HG02852 (cell line): Measurements from ENCODE around the gene SFXN1.
"Not testable (repeated sequence)": the region's sequence is repeated elsewhere in the genome, so short reads cannot be mapped to it uniquely, and the experiment has no call there.

ENCODE experiments used
- ATAC-seq: cut with Tn5 transposase; IDR thresholded peaks from one replicate; pipeline ENCODE4 v1.9.1; 2021; ENCODE audit warnings: mild to moderate bottlenecking, moderate library complexity; ENCODE audit not compliant: unreplicated experiment

The SFXN1 gene, protein sequence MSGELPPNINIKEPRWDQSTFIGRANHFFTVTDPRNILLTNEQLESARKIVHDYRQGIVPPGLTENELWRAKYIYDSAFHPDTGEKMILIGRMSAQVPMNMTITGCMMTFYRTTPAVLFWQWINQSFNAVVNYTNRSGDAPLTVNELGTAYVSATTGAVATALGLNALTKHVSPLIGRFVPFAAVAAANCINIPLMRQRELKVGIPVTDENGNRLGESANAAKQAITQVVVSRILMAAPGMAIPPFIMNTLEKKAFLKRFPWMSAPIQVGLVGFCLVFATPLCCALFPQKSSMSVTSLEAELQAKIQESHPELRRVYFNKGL

DNA sequence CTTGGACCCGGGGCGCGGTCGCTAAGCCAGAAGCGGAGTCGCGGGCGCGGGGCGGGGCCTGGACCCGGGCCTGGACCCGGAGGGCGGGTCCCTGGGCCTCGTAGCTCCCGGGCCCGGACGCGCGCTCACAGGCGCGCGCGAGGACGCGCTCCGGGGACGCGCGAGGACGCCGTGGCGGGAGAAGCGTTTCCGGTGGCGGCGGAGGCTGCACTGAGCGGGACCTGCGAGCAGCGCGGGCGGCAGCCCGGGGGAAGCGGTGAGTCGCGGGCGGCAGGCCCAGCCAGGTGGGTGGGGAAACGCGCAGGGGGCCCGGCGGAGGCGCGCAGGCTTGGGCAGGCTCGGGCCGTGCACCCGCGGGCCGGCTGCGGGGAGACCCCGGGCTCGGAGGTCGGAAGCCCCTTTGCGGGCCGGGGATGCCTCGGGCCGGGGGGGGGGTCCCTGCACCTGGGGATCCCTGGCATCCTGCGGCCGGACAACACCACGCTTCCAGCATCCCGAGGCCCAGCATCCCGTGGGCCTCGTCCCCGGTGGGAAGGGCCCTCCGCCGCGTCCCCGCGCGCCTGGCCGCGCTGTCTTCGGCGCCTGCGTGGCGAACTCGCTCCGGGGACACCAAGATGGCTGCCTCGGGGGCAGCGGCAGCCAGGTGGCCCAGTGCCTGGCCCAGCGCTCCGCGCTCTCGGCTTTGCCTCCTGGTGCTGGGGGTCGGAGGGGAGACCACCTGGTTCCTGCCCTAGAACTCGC is at the start of gene SFXN1:
SFXN1 (plus strand) TSS at position 177 of the 741 bp plus-strand sequence. CDS start 13,544 bp downstream, outside the sequence.
- peak; percentile 81 for ATAC-seq

DNA sequence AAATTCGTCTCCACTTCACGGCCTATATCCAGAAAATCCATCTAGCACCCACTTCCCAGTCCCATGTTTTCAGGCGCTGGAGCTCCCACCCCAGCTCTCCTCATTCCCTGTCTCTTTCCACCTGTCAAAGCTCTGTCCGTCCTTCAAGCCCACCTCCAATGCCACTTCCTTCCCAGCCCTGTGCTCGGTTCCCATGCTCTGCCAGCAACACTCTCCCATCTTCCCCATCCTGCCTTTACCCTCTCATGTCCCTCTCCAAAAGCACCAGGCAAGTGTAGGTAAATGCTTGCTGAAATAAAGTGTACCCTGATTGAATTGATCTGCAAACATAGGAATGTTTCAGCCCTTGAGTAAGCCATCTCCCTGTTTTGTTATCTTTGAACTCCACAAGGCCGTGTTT is 43.6 kb upstream of the SFXN1 start:
- ATAC-seq = no peak

DNA sequence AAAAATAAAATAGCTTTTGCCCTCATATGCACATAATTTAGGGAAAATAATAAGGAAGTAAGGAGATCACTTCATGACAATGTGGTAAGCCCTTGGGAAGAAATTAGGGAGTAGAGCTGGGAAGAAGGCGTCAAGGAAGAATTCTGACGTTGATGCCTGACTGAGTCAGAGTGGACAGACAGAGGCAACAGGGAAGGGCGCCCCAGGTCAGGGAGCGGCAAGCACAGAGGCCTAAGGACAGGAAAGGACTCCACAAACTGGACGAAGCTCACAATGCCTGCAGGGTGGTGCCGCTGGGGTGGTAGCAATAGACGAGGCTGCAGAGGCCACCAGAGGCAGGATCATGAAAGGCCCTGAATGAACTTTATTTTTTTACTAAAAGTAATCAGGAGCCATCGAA is 42.0 kb upstream of the SFXN1 start:
- no peak for ATAC-seq

DNA sequence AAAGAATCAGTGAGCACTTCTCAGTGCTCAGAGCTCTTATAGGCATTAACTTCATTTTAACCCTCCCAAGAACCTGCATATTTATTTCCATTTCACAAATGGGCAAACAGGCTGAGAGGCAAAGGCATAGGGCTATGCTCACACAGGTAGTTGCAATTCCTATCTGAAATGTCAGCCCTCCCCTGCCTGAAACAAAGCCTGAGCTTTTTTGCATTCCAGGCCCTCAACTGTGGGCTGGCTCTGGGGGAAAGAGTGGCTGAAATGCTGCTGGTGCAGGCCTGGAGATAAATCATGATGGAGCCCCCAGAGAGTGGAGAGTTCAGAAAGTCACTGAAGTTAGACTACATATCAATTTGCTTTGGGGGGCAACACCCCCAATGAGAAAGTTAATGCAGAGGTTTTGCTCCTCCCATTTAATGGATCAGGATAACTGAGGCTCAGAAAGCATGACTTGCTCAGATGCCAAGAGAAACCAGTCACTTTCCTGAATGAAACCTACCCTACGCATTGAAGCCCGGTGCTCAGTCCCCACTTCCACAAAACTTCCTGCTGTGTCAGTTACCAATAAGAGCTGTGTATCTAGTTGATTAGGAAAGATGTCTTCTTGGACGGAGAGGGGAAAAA is 40.0 kb upstream of the SFXN1 start:
- no peak for ATAC-seq

DNA sequence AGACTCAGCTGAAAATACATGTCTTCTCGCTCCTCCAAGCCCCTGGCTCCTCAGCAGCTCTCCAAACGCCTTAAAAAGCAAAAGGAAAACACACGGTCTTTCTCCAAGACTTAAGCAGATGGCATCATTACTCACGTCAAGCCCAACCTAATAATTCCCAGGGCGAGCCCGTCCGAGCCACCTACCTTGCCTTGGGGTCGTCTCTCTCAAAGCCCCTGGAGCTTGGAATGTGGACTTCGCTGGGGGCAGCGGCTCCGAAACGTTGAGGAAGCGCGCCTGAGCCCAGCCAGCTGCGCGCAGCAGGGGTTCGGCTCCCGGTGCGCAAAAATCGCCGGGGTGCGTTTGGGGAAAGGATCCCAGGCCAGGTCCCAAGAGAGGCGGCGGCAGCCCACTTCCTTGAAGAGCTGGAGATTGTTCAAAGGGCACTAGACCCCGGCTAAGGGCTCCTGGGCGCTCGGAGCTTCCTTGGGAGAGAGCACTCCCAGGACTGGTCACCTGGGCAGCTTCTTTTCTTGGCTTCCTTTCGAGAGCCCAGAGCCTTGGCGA is 34.8 kb upstream of the SFXN1 start:
- no peak for ATAC-seq

DNA sequence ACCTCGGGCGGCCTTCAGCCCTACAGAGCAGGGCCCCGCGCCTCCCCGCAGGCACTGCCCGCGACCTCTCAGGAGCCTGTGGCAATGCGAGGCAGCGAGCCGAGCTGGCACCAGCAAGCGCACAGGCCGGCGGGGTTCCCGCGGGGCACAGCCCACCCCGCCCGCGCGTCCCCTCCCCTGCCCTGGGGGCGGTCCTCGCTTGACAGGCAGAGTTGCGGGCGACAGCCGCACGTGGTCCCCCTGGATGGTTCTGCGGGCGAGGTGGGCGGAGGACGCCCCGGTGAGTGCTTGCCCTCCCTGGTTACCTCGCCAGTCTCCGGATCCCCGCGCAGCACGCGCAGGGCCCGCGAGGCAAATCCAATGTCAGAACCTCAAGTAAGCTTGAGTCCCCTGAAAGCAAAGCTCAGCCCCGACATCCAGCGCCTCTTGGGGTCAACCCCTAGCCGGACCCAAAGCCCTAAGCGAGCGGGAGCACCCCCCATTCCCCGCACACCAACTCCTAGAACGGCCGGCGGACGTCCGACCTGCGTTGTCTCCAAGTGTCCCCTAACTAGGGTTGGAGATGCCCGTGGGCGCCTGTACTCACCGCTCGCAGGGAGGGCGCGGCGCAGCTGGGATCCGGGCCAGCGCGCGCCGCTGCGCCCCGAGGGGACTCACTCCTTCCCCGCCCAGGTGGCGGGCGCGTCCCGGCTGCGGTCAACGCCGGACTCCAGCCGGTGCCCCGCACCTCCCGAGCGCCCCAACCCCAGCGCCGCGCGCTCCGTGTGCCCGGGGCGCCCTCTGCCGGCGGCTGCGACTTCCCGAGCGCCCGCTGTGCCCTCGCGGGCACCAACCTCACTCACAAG is 34.1 kb upstream of the SFXN1 start, which contains the start of gene DRD1:
DRD1 (minus strand) TSS at position 123 of the 845 bp plus-strand sequence. CDS start 1,083 bp downstream, outside the sequence.
- no peak for ATAC-seq

DNA sequence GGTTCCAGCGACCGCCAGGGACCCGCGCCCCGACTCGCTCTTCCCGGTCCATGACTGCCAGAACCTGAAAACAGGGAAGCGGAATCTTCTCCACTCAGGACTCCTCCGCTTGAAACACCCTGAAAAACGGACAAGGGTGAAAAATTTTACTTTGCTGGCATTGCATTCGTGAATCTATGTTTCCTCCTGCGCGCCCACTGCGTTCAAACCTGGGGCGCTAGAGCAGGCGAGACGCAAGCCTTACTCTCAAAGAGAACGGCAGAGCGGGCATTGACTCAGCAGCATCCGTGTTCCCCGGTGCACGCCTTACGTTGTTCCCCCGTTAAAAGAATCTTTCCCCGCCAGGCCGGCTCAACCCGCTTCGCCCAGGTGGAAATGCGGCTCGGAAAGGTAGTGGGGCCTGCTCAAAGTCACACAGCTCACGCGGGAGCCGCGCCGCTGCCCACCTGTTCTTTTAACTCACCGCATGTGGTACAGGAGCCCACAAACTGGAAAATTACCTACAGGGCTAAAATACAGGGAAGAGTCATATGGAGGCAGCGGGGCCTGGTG is 33.4 kb upstream of the SFXN1 start:
- no peak for ATAC-seq

DNA sequence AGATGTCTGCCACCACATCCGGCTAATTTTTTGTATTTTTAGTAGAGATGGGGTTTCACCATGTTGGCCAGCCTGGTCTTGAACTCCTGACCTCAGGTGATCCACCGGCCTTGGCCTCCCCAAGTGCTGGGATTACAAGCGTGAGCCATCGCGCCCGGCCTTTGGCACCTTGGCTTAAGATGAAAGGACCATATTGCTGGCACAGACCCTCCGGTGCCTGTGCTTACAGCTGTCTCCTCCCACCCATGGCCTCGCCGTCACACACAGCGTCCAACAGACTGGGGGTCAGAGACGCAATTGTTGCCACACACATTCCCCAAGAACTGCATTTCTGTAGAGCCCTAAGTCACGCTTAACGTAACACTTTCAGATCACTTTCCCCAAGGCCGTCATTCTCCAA is 32.0 kb upstream of the SFXN1 start:
- ATAC-seq = not testable (repeated sequence)

DNA sequence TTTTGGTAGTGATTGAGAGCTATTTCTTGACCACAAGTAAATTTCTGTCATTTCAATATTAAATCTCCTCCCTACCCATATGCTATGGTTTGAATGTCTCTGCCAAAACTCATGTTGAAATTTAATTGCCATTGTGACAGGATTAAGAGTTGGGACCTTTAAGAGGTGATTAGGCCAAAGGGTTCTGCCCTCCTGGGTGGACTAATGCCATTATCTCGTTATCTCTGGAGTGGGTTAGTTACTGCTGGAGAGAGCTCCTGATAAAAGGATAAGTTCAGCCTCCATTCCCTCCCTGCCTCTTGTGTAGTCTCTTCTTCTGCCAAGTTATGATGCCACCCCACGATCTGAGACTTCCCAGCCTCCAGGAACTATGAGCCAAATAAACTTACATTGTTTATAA is 30.8 kb upstream of the SFXN1 start:
- ATAC-seq = no peak

DNA sequence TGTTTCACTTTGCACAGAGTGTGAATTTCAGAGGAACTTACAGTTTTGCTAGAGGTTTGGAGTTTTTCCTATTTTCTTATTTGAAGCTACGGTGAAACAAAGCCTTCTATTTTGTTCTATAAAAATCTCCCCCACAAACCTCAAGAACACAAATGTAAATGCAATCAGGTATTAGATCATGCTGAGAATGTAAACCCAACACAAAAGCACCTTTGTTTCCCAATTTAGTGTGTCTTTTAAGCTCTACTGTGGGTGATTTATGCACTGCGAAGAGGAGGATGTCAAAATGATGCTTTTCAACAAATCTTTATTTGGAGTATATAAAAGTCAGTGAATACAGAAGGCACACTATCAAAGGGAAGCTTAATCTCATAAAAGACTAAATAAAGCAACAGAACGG is 30.1 kb upstream of the SFXN1 start:
- no peak for ATAC-seq

DNA sequence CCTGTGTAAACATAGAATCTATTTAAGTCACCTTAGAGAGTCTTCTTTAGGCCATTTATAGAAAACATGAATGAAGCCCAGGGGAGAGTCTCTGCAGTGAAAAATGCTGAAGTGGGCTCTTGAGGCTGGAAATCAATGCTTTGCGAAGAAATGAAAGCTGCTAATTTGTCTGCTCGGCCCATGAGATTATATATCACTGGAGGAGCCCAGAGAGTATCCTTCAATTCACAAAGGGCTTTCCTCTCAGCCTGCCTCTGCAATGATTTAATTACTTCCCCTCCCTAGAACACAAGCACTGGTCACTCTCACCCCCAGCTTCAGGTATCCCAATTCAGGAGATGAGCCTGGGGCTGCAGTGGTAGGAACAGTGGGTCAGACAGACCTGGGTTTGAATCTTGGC is 26.2 kb upstream of the SFXN1 start:
- ATAC-seq = no peak

DNA sequence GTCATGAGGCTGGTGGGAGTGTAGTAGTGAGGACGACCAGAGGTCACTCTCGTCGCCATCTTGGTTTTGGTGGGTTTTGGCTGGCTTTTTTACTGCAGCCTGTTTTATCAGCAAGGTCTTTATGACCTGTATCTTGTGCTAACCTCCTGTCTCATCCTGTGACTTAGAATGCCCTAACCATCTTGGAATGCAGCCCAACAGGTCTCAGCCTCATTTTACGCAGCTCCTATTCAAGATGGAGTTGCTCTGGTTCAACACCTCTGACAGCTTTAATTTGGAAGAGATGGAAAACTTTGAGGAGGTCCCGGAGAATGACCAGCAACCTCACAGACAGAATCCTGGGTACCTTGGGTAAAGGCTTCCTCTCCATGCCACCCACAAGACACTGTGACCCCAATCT is 24.0 kb upstream of the SFXN1 start:
- ATAC-seq = not testable (repeated sequence)

DNA sequence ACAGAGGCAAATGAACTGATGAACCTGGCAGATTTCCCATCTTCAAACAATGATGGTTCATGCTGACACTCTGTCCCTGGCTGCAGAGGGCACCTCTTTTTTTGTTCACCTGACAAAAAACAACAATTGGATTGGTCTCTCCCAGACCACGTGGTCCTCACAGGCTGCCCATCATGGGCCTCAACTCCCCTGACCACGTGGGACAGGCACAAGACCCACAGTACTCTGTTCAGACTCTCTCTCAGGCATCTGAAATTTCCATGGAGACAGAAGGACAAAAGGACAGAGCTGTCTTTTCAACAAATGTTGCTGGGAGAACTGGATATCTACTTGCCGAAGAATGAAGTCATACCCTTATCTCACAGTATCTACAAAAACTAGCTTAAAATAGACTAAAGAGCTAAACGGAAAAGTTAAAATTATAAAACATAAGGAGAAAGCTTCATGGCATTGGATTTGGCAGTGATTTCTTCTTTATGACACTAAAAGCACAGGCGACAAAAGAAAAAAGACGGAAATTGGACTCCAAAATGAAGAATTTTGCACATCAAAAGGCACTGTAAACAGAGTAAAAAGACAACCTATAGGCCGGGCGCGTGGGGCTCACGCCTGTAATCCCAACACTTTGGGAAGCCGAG is 22.1 kb upstream of the SFXN1 start:
- ATAC-seq = no peak

DNA sequence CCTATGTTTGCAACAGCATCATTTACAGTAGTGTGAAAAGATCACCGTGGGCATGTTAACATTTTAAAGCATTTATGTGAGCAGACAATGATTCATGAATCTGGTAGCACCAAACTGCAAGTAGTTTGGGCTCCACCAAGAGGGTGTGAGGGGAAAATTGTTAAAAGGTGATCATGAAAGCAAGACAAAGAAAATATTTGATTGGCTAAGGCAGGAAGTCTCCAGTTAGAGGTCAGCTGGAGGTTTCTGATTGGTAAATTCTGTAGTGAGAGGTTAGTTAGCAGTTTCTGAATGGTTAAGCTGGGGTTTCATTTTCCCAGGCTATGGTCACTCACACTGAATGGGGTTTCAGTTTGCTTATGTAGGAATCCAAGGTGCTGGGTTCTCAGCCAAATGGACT is 20.9 kb upstream of the SFXN1 start:
- ATAC-seq = peak; percentile 90

DNA sequence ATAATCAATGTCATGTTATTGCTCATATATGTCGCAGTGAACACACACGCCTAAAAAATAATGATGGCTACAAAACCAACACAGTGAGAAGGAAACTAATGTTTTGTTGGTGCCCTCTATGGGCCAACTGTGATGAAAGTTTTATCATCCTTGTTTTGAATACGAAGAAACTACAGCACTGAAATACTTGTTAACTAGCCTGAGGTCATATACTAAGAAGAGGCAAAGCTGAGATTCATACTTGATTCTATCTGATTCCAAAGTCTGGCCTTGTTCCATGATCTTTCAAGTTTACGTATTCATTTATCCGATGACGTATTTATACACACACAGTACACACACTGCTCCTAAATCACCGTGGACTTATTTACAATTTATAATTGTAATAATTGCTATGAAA is 18.2 kb upstream of the SFXN1 start:
- ATAC-seq = no peak

DNA sequence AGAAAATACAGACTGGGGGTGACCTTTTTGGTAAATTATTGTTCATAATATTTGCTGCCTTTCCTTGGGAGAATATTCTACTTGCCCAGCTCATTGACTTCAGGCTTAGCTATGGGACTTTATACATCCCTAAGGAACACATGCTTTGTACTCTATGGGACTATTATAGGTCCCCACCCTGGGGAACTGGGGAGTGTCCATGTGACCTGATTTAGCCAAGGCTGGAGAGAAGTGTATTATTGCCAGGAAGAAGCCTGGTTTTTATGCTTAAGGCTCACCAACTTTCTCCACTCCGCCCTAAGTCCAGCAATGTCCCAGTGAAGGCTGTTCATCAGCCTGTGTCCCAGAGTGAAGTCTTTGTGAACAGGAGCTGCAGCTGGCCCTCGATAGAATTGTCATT is 17.8 kb upstream of the SFXN1 start:
- ATAC-seq = no peak

DNA sequence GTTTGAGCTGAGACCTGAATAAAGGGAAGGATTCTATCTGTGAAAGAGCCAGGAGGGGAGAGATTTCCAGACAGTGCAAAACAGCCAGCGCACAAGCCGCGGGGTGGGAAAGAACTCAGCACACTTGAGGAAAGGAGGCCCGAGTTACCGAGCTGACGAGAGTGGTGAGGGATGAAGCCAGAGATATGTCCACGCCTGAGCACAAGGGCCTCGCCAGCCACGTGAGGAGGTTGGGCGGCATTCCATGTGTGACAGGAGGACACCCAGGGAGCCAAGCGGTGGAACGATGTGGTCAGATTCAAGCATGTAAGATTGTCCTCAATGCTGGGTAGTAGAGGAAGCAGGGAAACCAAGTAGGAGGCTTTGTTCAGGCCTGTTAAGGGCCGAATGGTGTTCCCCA is 17.0 kb upstream of the SFXN1 start:
- ATAC-seq = no peak

DNA sequence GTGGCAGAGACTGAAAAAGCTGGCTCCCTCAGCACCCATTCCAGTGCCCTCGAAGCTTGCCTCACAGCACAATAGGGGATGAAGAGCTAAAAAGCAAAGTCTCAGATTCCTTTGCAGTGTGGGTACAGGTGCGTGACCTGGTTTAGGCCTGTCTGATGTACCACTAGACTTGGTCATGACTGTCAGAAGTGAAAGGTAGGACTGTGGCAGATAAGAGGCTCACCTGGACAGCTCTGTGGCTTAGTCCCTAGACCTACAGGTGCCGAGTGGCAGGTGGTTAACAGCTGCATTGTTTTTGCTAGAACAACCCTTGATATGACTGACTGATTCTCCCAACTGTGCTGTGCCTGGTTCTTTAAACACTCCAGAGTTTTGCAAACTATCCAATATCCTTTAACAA is 14.7 kb upstream of the SFXN1 start:
- ATAC-seq = no peak

DNA sequence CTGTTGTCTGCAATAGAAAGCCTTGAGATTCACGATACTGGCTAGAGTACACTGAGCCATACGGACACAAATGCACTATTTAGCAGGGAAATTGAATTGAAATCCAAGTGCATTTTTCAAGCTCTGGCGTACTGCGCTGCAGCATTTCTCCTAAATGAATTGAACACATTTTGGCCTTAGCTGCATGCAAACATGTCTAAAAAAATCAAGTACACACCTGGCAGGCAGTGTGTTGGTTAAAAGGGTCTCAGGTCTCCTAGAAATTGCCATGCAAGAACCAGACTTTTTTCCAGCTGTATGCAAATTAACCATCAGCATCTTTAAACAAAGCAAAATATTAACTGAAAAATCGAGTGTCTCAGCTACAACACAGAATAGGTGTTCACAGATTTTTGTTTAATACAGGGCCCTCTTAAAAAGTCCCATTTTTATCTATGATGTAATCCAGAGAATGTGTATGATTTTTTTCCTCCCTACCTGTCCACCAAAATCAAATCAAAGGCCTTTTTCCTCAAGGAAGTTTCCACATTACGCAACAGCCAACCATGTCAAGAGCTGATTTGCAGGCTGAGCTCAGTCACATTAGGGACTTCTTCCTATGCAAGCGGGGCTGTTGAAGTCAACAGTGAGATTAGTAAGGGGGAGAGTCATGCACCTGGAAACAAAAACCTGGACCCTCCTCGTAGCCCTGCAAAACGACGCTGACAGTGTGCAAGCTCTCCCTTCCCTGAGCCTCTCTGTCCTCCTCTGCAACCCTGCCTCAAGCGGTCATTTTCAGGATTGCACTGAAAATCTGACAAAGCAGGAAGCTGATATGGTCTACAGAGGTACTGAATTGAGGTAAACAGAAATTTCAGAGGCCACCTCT is 14.1 kb upstream of the SFXN1 start:
- peak; percentile 100 for ATAC-seq
